GM18858 (cell line): Measurements from ENCODE around the gene GPR55.

Experiments used
- ATAC-seq: cut with Tn5 transposase; IDR thresholded peaks from one replicate; pipeline ENCODE4 v1.9.1; 2021; ENCODE audit not compliant: unreplicated experiment

GPR55 gene

GRCh38 chr2:230885463-230886130 lies 39.4 kb downstream of the GPR55 start:
- no peak for ATAC-seq

DNA sequence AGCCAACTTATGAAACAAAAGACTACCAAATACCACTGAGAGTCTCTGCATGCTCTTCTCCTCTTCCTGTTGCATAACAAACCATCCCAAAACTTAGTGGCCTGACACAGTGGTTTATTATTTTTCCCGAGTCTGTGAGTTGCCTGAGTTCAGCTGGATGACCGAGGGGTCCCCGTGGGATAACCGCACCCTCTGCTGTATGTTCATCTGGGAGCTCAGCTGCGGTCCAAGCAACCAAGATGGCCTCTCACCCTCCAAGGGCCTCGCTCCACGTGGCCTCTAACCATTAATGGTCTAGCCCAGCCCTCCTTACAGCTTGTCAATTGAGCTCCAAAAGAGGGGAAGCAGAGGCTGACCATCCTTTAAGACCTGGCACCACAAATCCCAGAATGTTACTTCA lies 43.2 kb downstream of the GPR55 start:
- no peak for ATAC-seq

DNA sequence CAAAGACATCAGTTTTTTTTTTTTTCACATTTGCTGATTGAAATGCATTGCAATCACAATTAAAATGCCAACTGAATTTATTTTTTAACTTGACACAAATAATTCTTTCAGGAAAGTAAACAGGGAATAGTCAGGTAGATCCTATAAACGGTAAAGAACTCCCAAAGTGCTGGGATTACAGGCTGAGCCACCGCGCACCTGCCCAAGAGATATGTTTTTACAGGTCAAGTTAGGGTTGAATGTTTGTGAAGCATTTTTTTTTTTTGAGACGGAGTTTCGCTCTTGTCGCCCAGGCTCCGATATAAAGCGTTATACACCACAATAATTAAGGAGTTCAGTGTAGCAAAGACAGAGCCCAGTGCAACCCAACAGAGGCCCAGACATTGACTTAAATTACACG lies 45.2 kb downstream of the GPR55 start:
- no peak for ATAC-seq

- no peak for ATAC-seq
Observed at GRCh38 chr2:230879271-230879882, 45.7 kb downstream of the GPR55 start.

DNA sequence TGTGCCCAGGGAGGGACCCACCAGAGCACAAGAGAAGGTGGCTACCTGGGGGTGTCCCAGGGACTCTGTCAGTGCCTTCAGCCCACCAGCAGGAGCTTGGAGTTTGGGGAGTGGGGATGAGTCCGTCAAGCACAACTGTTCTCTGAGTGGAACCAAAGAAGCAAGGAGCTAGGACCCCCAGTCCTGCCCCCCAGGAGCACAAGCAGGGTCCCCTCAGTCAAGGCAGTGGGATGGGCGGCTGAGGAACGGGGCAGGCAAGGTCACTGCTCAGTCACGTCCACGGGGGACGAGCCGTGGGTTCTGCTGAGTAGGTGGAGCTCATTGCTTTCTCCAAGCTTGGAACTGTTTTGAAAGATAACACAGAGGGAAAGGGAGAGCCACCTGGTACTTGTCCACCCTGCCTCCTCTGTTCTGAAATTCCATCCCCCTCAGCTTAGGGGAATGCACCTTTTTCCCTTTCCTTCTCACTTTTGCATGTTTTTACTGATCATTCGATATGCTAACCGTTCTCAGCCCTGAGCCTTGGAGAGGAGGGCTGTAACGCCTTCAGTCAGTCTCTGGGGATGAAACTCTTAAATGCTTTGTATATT lies 46.3 kb downstream of the GPR55 start:
- ATAC-seq = no peak

DNA sequence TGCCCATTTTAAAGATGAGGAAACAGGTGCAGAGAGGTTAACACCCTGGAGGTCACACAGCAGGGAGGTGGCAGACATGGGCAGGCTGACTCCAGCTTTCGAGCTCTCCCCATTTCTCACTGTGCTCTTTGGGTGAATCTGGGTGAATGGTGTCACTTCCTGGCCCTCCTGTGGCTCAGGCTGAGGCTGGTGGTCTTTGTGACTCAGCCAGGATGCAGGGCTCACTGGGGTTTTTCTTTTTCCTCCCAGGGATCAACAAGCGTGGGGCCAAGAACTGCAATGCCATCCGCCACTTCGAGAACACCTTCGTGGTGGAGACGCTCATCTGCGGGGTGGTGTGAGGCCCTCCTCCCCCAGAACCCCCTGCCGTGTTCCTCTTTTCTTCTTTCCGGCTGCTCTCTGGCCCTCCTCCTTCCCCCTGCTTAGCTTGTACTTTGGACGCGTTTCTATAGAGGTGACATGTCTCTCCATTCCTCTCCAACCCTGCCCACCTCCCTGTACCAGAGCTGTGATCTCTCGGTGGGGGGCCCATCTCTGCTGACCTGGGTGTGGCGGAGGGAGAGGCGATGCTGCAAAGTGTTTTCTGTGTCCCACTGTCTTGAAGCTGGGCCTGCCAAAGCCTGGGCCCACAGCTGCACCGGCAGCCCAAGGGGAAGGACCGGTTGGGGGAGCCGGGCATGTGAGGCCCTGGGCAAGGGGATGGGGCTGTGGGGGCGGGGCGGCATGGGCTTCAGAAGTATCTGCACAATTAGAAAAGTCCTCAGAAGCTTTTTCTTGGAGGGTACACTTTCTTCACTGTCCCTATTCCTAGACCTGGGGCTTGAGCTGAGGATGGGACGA lies 47.1 kb downstream of the GPR55 start:
- ATAC-seq = no peak

DNA sequence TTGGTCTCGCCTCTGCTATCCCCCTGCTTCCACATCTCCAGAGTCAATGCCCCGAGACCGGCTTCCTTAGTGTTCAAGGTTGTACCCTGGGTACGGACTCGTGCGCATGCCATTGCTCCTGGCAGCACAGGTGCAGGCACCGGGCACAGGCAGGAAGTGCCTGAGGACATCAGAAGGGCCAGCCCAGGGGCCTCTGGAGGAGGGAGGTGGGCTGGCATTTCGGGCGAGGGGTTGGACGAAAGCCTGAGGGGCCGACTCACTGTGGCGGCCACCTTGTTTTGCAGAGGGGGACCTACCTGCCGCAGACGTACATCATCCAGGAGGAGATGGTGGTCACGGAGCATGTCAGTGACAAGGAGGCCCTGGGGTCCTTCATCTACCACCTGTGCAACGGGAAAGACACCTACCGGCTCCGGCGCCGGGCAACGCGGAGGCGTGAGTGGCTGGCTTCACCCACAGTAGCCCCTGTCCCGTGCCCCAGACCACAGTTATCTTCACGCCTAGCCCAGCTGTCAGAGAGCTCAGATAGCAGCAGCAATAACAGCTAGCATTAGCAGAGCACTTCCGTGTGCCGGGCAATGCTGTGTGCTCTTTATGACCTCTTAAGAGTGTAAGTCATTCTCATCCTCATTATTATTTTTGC lies 47.8 kb downstream of the GPR55 start:
- no peak for ATAC-seq

DNA sequence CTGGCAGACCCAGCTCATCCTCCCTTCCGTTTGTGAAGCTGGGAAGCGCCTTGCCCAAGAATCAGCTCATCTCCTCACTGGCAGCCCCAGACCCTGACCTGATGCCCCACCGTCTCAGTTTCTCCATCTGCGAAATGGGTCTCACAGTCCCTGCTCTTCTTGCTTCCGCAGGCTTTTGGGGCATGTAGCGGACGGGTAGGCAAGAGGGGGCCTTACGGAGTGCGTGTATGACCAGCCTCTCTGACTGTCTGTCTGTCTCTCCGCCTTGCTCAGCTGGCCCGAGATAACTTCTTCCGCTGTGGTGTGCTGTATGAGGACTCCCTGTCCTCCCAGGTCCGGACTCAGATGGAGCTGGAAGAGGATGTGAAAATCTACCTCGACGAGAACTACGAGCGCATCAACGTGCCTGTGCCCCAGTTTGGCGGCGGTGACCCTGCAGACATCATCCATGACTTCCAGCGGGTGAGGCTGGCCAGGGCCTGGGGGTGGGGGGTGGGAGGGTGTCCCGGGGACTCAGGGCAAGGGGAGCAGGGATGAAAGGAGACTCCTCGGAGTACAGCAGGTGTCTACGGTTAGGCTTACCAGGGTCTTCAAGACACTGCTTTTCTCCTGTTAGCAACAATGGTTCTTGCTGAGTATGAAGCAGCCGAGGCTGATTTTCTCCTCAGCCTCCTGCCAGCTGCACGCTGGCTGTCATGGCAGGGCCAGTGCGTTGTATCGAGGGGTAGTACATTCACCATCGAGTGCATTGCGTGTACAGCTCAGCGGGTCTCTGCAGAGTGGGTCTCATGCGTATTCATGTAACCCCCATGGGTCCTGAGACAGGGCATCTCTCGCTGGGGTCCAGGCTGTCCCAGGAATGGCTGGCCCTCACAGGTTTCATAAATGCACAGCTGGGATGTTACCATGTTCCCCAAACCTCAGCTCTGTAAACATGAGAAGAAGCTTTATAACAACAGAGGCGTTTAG lies 49.4 kb downstream of the GPR55 start:
- no peak for ATAC-seq

DNA sequence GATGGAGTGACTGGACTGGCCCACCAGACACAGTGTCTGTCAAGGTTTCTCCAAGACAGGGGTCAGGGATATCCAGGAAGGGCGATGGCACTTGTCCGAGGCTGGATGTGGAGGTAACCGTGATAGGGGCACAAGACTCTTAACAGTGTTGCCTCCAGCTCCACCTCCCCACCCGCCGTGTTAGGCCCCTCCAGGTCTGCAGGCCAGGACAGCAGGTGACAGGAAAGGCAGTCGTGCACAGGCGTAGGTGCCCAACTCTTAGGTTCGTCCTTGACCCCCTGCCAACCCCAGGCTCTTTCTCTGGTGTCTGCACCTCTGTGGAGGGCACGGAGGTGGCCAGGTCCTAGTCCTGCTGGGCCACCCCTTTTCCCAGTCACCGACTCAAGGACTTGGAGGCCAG lies 50.2 kb downstream of the GPR55 start:
- ATAC-seq = no peak

DNA sequence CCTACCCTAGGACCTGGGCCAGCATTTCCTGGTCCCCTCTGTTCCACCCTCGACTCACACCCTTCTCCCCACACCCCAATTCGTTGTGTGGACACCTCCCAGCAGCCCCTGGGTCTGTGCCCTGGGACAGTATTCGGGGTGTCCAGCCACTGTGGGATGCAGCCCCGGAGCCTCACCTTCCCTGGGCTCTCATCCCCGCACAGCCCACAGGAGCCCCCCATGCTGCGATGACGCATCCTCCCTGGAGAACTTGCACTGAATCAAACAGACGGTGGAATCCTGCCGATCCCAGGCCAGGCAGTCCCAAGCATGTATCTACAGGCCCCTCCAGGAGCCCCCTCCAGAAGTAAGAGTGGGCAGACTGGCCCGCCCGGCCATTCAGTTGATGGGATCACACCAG lies 50.6 kb downstream of the GPR55 start:
- no peak for ATAC-seq

- peak; percentile 68 for ATAC-seq
Observed at GRCh38 chr2:230873661-230874401, 51.2 kb downstream of the GPR55 start.

- ATAC-seq = peak; percentile 59
Observed at GRCh38 chr2:230872968-230873660, 51.9 kb downstream of the GPR55 start.

DNA sequence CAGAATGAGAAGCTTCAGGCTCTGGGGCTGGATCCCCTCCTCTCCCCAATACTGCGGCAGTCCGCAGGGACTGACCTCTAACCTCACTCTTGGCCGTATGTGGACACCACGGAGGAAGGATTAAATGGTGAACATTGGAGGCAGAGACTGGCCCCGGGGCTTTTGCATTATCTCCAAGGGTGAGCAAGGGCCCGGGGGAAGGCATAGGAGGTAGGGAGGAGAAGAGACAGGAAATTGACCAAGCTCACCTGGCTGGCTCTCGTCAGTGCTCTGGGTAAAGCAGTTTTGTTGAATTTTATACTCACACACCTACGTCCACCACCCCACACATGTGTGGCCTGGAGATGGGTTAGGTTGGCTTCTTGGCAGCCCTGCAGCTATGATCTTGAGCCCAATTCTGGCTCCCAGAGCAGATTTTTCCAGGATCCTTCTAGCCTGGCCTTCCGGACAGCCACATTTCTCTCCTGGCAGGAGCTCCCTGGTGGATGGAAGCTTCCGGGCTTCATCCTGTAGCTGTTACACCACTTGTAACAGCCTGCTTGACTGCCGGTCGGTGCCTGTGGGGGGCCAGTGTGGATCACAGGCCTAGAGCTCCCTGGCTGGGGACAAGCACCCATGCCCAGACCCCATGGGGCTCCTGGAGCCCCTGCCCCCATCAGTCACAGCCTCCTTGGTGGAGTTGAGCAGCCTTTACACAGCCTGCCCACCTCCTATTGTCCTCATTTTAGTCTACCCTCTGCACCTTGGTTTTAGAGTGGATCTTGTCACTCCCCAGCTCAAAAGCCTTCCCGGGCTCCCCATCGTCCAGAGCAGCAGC lies 52.7 kb downstream of the GPR55 start:
- no peak for ATAC-seq

DNA sequence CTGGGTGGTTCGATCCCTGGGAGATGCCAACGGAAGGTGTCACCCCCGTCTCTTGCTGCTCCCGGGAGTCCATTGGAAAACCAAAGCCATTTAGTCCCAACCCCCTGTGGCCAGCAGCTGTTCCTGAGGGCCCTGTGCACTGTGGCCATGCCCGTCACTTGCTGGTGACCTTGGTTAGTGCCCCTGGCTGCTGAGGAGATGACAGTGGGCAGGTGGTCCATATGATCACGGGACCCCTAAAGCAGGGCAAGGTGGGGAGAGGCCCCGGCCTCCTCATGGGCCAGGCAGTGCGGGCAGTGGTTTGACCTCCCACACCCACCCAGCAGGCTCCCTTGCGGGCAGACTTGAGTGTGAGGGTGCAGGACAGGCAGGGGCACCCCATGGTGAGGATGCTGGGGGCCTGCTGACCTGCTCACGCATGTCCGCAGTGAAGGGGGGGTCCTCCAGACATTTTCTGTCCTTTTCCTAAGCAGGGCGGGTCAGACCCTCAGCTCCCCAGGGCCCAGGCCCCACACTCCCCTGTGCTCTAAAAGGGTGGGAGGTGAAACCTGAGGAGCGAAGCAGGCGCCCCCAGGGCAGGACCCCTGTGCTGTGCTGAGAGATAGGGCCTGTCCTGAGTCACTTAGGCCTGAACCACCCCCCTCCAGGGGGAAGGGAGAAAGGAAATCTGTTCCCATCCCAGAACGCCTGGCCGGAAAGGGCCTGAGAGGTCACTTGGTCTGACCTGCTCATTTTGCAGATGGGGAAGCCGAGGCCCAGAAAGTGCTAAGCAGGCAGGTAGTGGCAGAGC lies 53.5 kb downstream of the GPR55 start:
- ATAC-seq = no peak

GRCh38 chr2:230870544-230871360 lies 54.3 kb downstream of the GPR55 start:
- no peak for ATAC-seq

DNA sequence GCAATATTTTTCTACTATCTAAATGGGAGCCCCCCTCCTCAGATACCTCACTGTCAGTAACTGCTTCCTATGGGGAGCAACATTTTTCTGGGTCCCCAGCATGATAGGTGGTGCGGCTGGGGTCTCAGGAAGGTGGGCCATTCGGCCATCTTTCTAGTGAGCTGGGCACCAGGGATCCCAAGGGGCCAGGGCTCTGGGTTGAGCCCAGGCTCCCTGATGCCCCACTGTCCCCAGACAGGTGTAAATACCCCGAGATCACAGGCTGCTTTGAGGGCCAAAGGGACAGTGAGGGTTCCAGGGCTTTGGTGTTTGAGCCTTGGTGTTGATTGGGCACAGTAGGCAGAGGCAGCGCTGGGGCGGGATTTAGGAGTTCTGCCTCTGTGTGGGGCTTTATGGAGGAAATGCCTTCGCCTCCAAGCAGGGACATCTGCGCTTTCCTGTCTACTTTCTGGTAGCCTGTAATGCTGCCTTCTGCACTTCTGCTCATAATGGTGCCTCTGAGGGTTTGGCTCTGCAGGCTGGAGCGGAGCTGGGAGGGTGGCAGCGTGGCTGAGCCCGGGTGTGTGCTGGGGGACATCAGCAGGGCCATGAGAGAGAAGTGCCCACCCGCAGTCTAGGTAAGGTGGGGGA lies 55.0 kb downstream of the GPR55 start:
- no peak for ATAC-seq
